Ascending aorta (tissue), 2 donors: Measurements from ENCODE around the gene C1orf116. TPM values are rescaled to one million over a fixed set of nuclear protein-coding genes. Genes with fewer than 3 reads are reported as not detected.

Experiments used
- DNase-seq, 2 donors: peaks; one replicate each; pipeline ENCODE4 v3.0.0-alpha.2; 2019; ENCODE audit warnings: low spot score in 2 of 2
- H3K27ac ChIP-seq, 2 donors: fragments of 200-600 bp; sonication (generic); one replicate each; pipeline ENCODE4 v1.5.1; 2016 to 2017; ENCODE audit warnings: mild to moderate bottlenecking in 1 of 2
- H3K27me3 ChIP-seq: fragments of 200-600 bp; sonication (generic); one replicate; pipeline ENCODE4 v1.5.1; 2017
- H3K36me3 ChIP-seq, 2 donors: fragments of 200-600 bp; sonication (generic); one replicate each; pipeline ENCODE4 v1.5.1; 2016
- H3K4me1 ChIP-seq, 2 donors: fragments of 200-600 bp; sonication (generic); one replicate each; pipeline ENCODE4 v1.5.1; 2016 to 2017; ENCODE audit warnings: mild to moderate bottlenecking in 1 of 2
- H3K4me3 ChIP-seq, 2 donors: fragments of 200-600 bp; sonication (generic); one replicate each; pipeline ENCODE4 v1.5.1; 2016 to 2017; ENCODE audit warnings: mild to moderate bottlenecking in 1 of 2
- H3K9me3 ChIP-seq, 2 donors: fragments of 200-600 bp; sonication (generic); one replicate each; pipeline ENCODE4 v1.5.1; 2016
- CTCF ChIP-seq, 3 experiments: fragments of 200-600 bp in 2 of 3; fragments of 450-650 bp in 1 of 3; sonication (generic) in 2 of 3; IDR thresholded peaks; one replicate each; pipeline ENCODE4 v1.5.1; 2016 to 2019; ENCODE audit warnings: antibody characterized with exemption in 3 of 3, mild to moderate bottlenecking in 1 of 3, moderate library complexity in 1 of 3
- intact Hi-C: fragments of 100-400 bp; cut with DNase I; formaldehyde crosslinking; loops from one replicate; pipeline ENCODE4 v1.15.1; 2023
- total RNA-seq: library from RNA; depleted of rRNA; stranded (reverse); fragments of >200 nt; gene quantifications from one replicate; pipeline ENCODE4 v1.1.0, GENCODE V29; 2016

The C1orf116 gene
- total RNA-seq, 1 donor from 2014 or later, result not detected

DNA sequence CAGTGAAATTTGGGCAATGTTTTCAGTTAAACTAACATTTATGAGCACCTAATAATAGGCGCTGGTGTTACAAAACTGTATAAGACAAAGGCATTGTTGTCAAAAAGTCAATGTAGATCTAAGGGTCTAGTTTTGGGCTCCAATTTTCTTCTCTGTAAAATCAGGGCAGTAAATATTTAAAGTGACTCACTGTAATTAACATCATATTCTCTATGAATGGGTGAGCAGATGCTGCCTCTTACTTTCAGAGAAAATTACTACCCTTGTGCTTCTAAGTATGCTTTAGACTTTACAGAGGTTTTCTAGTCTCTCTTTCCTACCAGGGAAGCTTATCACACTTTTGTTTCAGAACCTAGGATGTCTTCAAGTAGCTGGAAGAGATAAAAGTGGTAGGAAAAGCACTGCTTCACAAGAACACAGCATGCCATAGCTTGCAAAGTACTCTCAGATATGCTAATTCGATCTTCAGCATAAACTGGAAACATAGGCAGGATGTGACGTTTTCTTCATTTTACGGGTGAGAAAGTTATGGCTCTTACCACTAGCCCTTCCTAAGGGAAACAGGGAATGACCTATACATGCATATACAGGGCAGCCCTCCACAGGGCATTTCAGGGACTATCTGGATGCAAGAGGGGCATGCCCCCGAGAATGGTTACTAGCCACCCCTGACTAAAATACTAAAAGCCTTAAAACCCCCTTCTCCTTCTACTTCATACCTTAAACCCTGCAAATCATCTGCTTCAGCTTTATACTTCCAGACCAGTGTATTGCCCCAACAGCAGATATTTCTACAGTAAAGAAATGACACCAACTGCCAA lies 2.6 kb downstream of the C1orf116 start:
- Histone ChIP-seq H3K4me3 (no peak overlapping the region), H3K36me3 (no peaks in the 10 kb centered on the region), H3K4me1 (peaks cover 6 to 11% of the 10 kb centered on the region in 2 donors), H3K27ac (no peak overlapping the region), H3K9me3 (no peaks in the 10 kb centered on the region), H3K27me3 (no peaks in the 10 kb centered on the region)
- intact Hi-C loops, result no loop called here
- no peak for TF ChIP-seq CTCF (IDR thresholded peaks at IDR 0.05)
- no peak for DNase-seq

DNA sequence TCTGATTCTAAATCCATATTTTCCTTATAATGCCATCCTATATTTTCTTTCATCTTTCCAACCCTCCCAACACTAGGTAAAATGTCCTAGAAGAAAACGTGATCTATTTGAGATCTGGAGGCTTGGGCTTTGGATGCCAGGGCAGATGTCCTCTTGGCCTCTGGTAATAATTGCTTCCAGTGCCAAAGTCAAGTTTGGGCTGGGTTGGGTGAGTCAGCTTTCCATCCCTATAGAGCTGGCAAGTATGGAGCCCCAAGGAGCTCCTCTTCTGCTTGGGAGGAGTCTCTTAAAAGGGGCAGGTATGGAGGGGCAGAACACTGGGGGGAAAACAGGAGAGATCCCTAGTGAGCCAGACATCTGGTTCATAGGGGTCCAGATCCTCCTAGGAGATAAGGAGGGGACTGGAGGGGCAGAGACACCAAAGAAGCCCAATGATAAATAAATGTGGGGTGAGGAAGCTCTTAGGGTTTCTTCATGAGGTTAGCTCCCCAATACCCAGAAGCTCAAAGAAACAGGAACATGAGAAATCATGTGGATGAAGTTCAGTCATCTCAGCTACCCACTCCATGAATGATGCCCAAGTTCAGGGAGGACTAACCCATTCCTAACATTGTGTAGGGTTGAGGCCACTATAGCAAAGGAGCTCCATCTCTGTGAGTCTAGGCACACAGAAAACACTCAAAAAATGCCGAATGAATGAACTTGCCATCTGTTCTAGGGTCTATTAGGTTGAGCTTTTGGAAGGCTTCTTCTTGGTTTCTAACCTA lies 3.5 kb downstream of the C1orf116 start:
- Histone ChIP-seq H3K27ac (no peak overlapping the region), H3K4me3 (no peak overlapping the region), H3K4me1 (peaks cover 9 to 20% of the 10 kb centered on the region in 2 donors), H3K9me3 (no peaks in the 10 kb centered on the region), H3K36me3 (no peaks in the 10 kb centered on the region), H3K27me3 (no peaks in the 10 kb centered on the region)
- TF ChIP-seq CTCF (IDR thresholded peaks at IDR 0.05), result no peak
- intact Hi-C loops, result no loop called here
- no peak for DNase-seq

DNA sequence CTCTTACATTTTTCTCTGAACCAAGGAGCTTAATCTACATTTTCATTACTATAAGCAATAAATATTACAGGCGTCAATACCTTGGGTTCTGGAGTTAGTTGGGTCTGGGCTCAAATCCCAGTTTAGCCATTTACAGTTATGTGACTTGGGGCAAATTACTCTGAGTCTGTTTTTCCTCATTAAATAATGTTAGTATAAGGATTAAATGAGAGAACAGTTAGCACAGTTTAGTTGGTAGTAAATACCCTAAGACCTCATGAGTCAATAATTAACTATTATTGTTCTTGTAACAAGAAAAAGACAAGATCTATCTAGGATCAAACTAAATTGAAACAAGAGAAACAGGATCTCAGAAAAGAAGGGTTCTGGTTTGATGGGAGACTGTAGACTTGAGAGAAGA lies 4.6 kb downstream of the C1orf116 start:
- H3K9me3 ChIP-seq, result no peaks in the 10 kb centered on the region
- no peaks in the 10 kb centered on the region for H3K36me3 ChIP-seq
- peaks cover 9 to 21% of the 10 kb centered on the region in 2 donors for H3K4me1 ChIP-seq
- no peak overlapping the region for H3K4me3 ChIP-seq
- H3K27ac ChIP-seq, result no peak overlapping the region
- no peak for TF ChIP-seq CTCF (IDR thresholded peaks at IDR 0.05)
- intact Hi-C loops, result no loop called here
- DNase-seq, result no peak
- H3K27me3 ChIP-seq, result no peaks in the 10 kb centered on the region

- intact Hi-C loops, result no loop called here
- Histone ChIP-seq H3K27me3 (no peaks in the 10 kb centered on the region), H3K36me3 (no peaks in the 10 kb centered on the region), H3K4me3 (no peak overlapping the region), H3K9me3 (no peaks in the 10 kb centered on the region), H3K27ac (no peak overlapping the region), H3K4me1 (peaks cover 9 to 21% of the 10 kb centered on the region in 2 donors)
- no peak for TF ChIP-seq CTCF (IDR thresholded peaks at IDR 0.05)
- DNase-seq, result no peak
Measured at GRCh38 chr1:207027206-207027777, 5.3 kb downstream of the C1orf116 start.

DNA sequence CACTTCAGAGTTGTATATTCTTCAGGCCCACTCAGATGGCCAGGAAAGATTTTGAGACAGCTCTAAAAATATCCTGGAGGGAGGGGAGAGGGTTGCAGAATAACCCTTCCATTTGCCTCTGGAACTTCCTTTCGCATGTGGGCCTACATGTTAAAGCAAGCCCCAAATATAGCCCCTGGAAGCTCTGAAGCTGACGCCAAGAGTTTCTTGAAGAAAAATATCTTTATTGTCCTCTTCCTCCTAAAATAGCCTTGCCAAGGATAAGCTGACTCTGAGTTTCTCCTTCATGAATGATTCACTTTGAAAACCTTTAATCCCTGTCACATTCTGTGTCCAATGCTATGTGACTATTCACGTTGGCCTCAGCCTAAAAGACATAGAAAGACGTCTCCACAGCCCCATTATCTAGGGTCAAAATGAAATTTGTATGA lies 6.4 kb downstream of the C1orf116 start:
- no peak for TF ChIP-seq CTCF (IDR thresholded peaks at IDR 0.05)
- intact Hi-C loops, result no loop called here
- Histone ChIP-seq H3K4me3 (no peak overlapping the region), H3K9me3 (no peaks in the 10 kb centered on the region), H3K4me1 (peaks cover 9 to 21% of the 10 kb centered on the region in 2 donors), H3K27ac (peak overlapping the region; percentile 55 to 69), H3K36me3 (no peaks in the 10 kb centered on the region), H3K27me3 (no peaks in the 10 kb centered on the region)
- DNase-seq, result no peak
